GM11168 (cell line): Measurements from ENCODE around the gene ACOX1.
"Not testable (repeated sequence)": the region's sequence is repeated elsewhere in the genome, so short reads cannot be mapped to it uniquely, and the experiment has no call there.

Experiments
- in situ Hi-C: fragments of 300-500 bp; cut with MboI; formaldehyde crosslinking; loops from one replicate; pipeline ENCODE4 v1.12.0; 2022; ENCODE audit warnings: low sequenced_read_pairs; ENCODE audit not compliant: unreplicated experiment

ACOX1 gene

DNA sequence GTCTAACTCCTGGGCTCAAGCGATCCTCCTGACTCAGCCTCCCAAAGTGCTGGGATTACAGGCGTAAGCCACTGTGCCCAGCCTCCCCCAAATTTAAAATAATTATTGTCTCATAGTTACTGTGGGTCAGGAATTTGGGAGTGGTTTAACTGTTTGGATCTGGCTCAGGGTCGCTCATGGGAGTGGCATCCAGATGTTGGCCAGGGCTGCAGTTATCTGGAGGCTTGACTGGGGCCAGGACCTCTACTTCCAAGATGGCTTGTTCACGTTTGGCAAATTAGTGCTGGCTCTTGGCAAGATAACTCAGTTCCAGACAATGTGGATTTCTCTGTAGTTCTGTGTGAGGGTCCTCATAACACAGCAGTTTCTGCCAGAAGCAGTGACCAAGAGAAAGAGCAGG, 8.1 kb upstream of the ACOX1 start:
- in situ Hi-C loops, result no loop called here

DNA sequence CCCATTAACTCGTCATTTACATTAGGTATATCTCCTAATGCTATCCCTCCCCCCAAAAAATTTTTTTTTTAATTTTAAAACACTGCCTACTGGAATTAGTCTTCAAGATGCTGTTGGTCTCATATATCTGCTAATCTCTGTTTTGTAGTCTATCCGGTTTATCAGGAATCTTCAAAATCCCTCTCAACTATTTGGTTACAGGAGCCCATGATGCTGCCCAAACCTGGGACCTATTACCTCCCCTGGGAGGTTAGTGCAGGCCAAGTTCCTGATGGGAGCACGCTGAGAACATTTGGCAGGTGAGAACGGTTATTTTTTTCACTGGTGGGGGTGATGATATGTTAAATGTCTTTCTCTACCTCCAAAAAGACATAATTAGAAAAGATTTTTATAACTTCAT, 7.0 kb upstream of the ACOX1 start:
- in situ Hi-C loops, result no loop called here

DNA sequence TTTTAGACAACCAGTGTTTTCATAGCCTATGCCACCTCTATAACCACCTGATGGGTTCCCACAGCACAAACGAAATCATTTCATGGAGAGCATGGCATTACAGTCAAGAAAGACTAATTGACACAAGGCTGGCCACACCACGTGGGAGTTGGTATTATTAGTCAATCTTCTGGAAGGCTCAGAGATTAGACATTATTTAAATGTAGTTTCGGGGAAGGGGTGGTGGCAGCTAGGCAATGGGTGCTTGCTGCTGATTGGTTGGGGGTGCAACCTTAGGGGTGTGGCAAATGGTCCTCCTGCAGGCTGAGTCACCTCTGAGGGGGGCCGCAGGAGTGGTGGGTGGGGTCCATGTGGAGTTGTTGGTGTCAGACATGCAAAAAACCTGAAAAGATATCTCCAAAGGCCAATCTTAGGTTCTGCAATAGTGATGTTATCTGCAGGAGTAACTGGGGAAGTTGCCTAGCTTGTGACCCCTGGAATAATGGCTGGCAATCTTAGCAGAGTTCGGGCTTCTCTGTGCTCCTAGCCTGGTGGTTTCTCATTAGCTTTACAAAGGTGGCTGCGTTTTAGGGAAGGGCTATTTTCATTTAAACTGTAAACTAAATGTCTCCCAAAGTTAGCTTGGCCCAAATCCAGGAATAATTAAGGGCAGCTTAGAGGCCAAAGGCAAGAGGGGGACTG, 4.7 kb upstream of the ACOX1 start:
- in situ Hi-C loops, result no loop called here

DNA sequence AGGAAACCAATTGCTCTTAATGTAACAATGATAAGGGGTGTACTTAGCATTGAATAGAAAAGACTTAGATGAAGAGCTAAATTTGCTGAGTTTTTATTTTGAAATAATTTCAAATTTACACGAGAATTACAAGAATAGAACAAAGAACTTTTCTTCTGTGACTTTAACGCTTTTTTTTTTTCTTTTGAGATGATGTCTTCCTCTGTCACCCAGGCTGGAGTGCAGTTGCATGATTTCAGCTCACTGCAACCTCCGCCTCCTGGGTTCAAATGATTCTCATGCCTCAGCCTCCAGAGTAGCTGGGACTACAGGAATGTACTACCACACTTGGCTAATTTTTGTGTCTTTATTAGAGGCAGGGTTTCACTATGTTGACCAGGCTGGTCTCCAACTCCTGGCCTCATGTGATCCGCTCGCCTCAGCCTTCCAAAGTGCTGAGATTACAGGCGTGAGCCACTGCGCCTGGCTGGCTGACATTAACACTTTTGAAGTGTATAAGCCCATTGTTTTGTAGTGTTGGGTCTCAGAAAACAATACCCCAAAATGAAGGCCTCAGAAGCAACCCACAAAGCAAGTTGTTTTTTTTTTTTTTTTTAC, 2.2 kb upstream of the ACOX1 start:
- in situ Hi-C loops, result no loop called here

DNA sequence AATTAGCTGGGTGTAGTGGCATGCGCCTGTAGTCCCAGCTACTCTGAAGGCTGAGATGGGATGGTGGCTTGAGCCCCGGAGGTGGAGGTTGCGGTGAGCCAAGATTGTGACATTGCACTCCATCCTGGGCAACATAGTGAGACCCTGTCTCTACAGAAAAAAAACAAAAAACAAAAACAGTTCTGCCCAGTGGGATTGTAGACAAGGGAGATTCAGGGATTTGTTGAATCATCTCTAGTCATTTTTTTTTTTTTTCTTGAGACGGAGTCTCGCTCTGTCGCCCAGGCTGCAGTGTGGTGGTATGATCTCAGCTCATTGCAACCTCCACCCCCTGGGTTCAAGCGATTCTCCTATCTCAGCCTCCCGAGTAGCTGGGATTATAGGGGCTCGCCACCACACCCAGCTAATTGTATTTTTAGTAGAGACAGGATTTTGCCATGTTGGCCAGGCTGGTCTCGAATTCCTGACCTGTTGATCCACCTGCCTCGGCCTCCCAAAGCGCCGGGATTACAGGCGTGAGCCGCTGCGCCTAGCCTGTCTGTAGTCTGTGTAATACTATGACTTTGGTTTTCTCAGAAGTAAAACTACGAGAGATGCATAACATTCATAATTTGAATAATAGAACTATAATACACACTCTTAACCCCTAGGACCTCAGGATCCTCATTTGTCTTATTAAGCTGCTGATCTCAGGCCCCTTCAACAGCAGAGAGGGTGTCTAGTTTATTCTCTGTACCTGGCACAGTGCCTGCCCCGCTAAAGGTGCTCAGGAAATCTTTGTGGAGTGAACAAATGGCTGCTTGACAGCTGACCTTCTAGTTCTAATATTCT, 1.4 kb upstream of the ACOX1 start:
- in situ Hi-C loops, result no loop called here

DNA sequence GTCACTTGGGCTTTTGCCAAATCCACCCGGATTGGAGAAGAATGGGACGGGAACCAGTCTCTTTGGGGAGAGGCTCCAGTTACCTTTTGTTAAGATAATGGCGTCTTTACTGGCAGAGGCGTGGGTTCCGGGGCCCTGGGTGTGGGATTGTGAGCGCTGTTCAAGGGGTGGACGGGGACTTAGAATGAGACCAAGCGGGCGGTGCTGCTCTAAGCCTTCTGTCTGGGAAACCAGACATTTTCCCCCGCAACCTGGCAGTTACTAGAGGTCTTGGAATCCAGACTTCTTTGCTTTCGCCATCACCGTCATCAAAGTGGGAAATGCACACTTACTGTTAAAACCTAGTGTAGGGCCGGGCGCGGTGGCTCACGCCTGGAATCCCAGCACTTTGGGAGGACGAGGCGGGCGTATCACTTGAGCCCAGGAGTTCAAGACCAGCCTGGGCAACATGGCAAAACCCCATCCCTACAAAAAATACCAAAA, 780 bp upstream of the ACOX1 start:
- in situ Hi-C loops, result no loop called here

DNA sequence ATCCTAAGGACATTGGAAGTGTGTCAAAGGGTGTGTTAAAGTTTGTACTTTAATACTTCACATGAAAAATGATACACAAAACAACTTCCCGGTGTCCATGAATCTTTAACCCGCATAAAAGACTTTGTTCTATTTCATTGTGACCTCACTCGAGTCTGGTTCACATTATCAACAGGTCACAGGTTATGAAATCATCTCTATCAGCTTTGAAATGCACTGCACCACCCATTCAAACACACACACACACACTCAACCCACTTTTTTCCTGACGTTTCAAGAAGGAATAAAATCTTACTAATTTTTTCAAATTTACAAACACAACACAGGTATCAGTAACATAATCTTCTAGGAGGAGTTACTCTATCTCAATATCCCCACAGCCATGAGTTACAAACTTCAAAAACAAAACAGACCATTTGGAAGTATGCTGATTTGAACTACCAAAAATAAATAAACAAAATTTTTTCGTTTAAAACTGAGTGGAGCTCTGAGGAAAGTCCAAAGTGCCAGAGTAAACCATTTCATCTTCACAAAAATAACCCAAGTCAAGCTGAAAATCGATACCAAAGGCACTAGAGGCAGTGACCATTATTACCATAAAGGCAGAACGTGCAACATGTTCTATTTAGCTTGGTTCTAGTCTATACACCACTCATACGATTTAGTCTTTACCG, 2.7 kb downstream of the ACOX1 start:
- in situ Hi-C loops, result no loop called here

DNA sequence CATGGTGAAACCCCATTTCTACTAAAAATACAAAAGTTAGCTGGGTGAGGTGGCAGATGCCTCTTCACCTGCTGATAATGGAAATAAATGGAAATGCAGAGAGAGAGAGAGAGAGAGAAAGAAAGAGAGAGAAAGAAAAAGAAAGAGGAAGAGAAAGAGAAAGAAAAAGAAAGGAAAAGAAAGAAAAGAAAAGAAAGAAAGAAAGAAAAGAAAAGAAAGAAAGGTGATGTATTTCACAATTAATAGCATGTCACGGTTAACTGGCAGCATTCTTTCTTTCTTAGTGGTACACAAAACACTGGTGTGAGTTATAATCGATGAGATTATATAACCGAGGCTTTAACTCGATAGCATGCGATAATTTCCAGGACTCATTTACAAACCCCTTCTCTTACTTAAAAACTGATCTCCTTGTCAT, 3.2 kb downstream of the ACOX1 start:
- in situ Hi-C loops, result no loop called here

DNA sequence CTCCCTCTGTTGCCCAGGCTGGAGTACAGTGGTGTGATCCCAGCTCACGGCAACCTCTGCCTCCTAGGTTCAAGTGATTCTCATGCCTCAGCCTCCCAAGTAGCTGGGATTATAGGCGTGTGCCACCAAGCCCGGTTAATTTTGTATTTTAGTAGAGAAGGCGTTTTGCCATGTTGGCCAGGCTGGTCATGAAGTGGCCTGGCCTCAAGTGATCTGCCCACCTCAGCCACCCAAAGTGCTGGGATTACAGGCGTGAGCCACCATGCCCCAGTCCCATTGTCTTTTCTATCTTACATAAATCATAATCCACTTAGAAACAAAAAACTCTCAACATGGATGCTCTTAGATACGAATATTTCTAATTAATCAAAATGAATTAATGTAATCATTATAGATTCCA, 3.8 kb downstream of the ACOX1 start:
- in situ Hi-C loops, result not testable (repeated sequence)

DNA sequence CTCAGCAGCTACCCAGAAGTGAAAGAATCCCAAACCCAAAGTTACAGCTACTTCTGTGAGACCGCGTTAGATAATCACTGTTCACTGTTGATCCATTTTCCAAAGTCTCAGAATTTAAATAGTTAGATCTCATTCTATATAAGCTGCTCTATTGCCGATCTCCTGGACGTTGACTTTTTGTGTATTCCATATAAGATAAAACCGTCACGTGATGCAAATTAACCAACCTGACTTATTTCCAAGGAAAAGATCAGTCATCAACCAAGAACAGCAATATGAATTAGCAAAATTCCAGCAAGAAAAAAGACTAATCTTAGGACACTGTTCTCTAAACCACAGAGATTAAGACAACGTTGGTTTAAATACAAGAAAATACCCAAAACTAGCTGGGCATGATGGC, 8.3 kb downstream of the ACOX1 start:
- in situ Hi-C loops, result no loop called here

DNA sequence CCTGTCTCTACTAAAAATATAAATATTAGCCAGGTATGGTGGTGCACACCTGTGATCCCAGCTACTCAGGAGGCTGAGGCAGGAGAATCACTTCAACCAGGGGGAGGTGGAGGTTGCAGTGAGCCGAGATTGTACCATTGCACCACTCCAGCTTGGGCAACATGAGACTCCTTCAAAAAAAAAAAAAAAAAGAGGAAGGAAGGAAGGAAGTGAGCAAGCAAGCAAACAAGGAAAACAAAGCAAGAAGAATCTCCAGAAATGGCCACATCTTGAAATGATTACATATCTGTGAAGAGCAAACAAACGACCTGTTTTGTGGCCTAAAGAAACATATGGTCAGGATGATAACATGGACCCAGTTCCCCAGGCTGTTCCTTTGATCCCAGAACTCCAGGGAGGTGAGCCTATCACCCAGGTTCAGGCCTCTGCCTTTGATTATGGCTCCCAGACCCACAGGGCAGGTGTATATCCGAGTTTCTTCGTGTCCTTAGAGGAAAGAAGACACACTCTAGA, 8.9 kb downstream of the ACOX1 start:
- in situ Hi-C loops, result no loop called here

DNA sequence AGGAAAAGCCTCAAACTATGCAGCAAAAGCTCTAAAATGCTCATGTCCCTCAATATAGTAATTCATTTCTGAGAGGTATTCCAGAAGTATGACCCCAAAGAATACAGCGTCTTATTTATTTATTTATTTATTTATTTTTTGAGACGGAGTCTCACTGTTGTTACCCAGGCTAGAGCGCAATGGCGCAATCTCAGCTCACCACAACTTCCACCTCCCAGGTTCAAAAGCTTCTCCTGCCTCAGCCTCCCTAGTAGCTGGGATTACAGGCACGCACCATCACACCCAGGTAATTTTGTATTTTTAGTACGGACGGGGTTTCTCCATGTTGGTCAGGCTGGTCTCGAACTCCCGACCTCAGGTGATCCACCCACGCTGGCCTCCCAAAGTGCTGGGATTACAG, 9.9 kb downstream of the ACOX1 start:
- in situ Hi-C loops, result not testable (repeated sequence)

DNA sequence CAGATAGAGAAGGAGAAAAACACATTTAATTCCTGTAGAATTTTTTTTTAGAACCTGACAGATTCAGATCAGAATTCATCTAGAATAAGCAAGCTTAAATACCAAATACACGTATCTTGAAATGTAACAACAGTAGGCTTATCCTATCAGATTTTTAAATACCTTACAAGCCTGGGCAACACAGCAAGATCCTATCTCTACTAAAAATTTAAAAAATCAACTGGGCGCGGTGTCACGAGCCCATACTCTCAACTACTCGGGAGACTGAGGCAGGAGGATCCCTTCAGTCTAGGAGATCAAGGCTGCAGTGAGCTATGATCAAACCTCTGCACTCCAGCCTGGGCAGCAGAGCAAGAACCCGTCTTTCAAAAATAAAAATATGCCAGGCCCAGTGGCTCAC, 13.5 kb downstream of the ACOX1 start:
- in situ Hi-C loops, result no loop called here

DNA sequence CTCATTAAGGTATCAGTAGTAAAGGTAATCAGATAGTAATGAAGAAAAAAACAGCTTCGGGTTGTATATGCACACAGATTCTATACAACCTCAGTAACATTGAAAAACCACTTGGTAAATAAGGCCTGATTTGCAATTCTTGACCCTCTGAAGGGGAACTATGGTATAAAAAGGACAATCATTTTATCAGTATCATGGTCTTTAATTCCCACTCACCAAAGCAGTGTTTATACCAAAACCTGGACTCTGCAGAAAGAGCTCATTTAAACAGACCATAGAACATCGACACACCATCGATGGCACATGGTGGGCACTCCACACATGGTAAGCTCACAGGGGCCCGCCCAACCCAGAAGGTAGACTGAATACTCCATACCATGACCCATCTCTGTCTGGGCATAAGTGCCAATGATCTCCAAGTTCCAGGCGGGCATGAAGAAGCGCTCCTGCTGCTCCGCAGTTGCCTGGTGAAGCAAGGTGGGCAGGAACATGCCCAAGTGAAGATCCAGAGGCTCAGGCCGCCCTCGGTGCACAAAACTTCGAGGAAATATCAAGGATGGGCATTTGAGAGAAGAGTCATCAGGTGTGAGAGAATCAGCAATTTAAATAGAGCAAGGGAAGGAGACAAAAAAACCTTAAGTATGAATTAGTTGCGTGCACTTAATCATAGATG, 19.0 kb downstream of the ACOX1 start:
- in situ Hi-C loops, result no loop called here

DNA sequence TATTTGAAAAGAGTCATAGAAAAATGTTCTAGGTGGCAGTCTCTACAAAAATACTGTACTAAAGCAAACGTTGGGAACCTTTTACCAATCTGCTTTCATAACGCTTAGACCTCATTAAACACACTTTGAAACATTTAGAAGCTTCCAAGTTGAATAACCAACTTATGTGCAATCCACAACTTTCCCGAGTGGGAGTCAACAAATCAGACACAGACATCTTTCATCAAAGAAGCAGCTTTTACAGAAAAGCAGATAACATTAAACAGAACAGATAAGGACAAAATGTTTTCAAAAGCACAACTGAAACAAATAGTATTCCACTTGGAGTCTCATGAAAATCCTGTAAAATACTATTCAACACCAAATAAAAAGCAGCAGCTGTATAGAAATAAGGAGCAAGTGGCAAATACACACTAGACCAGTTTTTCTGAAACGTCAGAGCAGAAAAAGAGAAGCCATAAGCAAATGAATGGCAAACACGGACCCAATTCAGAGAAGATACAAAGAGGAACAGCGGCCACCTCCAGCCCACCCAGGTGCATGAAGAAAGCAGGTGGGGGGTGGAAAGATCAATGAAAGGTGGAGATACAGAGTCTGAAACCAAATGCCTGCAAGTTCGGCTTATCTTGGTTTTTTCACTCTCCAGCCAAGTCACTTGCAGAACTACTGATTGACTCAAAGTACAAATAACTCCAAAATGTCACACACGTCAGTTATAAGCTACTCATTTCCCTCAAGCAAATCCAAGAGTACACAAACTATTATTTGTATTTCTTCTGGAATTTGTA, 19.7 kb downstream of the ACOX1 start:
- in situ Hi-C loops, result no loop called here

DNA sequence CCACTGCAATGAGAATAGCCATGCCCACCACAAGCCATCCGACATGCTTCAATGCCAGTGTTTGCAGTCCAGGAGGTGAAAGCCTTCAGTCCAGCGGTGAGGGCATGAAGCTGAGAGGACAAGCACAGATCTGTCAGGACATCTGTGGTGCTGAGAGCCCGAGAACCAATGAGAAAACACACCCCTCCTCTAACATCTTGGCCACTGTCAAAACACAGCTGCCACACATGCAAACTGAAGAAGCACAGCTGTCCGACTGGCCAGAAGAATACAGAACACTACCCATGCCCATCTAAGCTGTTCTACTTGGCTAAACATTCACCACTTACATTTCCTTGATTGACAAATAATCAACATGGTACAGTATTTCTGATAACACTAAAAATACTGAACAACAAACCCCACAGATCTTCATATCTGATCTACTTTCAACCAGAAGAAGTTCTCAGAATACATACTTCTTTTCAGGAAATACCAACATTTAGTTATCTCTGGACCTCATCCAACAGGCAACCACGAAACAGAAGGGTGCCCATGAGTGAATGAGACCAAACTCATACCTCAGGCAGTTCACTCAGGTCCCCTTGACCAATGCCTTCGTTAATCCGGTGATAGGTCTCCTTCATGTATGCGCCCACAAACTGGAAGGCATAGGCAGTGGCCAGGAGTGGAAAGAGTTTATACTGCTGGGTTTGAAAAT, 28.0 kb downstream of the ACOX1 start:
- in situ Hi-C loops, result no loop called here

DNA sequence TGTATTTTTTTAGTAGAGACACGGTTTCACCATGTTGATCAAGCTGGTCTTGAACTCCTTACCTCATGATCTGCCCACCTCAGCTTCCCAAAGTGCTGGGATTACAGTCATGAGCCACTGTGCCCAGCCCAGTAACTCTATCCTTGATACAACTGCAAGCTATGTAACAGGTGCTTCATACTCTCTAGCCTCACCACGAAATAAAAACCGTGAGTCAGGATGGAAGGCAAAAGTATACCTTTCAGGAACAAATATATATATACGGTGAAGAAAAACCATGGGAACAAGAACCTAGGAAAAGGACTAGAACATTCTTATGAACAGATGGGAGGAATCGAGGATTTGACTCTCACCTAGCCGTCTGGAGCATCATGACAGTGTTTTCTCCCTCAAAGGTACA, 28.5 kb downstream of the ACOX1 start:
- in situ Hi-C loops, result no loop called here

DNA sequence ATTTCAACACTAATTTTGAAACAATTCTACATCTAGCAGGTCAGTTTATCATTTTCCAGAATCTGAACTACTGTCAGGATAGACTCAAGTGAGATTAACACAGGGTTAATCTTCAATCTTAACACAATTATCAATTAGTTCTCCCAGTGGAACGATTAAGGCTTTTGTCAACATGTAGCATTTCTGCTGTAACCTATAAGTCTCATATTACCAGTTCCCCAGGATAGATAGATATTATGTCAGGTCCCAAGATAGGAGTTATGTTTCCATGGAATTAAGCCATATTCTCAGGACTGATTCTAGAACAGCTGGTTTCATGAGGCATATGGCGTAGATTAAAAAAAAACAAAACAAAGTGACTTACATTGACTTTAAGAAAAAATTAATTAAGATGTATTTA, 33.8 kb downstream of the ACOX1 start:
- in situ Hi-C loops, result no loop called here

DNA sequence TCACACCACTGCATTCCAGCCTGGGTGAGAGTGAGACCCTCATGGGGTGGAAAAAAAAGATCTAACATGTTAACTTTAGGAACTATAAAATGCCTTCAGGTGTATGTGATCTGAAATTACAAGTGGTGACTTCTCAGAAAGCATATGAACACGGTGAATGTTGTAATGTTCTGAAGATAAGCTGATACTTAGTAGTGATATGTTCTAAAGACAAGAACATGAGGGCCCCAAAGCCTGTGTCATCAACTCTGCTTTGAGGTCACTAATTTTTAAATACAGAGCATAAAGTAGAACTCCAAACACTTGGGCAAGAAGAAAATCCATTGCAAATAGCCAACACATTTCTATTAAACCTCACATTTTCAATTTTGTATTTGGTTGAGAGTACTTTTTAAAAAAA, 35.5 kb downstream of the ACOX1 start:
- in situ Hi-C loops, result no loop called here
